Lower leg skin (tissue), 4 donors: Measurements from ENCODE around the gene SUPT4H1. TPM values are rescaled to one million over a fixed set of nuclear protein-coding genes. Genes with fewer than 3 reads are reported as not detected.
"Not testable (repeated sequence)": the region's sequence is repeated elsewhere in the genome, so short reads cannot be mapped to it uniquely, and the experiment has no call there.

Experiments used
- DNase-seq, 2 donors: peaks; one replicate each; pipeline ENCODE4 v3.0.0-alpha.2; 2019; ENCODE audit warnings: low spot score in 2 of 2
- H3K4me3 ChIP-seq: fragments of 200-600 bp; sonication (generic); 2 replicates; pipeline ENCODE4 v1.5.1; 2017; ENCODE audit warnings: mild to moderate bottlenecking, low read depth; ENCODE audit not compliant: poor library complexity, severe bottlenecking
- CTCF ChIP-seq, 3 donors: fragments of 450-650 bp; IDR thresholded peaks; one replicate each; pipeline ENCODE4 v1.5.1; 2016; ENCODE audit warnings: antibody characterized with exemption in 3 of 3, mild to moderate bottlenecking in 3 of 3, moderate library complexity in 2 of 3
- POLR2A ChIP-seq, 2 donors: fragments of 450-650 bp; IDR thresholded peaks; one replicate each; pipeline ENCODE4 v1.6.1; 2016 to 2017; ENCODE audit warnings: antibody characterized with exemption in 2 of 2, mild to moderate bottlenecking in 1 of 2, moderate library complexity in 1 of 2
- WGBS, 2 donors: methylation state at CpG; one replicate each; pipeline ENCODE4 v1.1.5; 2018; 5-methylcytosine and 5-hydroxymethylcytosine counted together
- intact Hi-C: fragments of 100-400 bp; cut with DNase I; formaldehyde crosslinking; loops from one replicate; pipeline ENCODE4 v1.15.0; 2023; ENCODE audit warnings: low total_unique reads
- total RNA-seq, 4 donors: library from RNA; depleted of rRNA; stranded (reverse); fragments of >200 nt; gene quantifications; one replicate each; pipeline ENCODE4 v1.1.0, GENCODE V29; 2016

SUPT4H1 gene
- total RNA-seq, 4 donors from 2014 or later = 49.5 to 89.7 (median 57.5) TPM

GRCh38 chr17:58345500-58345899, 6.5 kb downstream of the SUPT4H1 start:
- WGBS, 2 donors = 77 to 84% methylated on average over 4 of the region's 4 CpGs
- intact Hi-C loops = no loop called here
- DNase-seq = no peak
- H3K4me3 ChIP-seq = no peak overlapping the region
- TF ChIP-seq CTCF (IDR thresholded peaks at IDR 0.05) (no peak), POLR2A (IDR thresholded peaks at IDR 0.05) (no peak)

DNA sequence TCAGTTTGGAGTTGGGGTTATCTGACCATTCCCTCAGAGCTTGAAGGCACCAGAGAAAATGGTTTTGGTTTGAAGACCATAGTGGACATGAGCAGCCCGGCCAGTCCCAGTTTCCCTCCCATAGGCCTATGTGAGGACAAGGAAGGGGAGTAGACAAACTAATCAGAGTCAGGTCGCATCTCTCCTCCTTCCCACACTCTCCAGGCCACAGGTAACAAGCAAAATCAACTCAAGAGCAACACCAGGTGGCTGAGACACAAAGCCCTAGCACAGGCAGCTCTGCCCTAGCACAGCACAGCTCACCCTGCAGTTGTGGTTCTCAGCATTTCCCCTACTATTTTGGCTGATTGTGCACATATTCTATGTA, 7.2 kb downstream of the SUPT4H1 start:
- 56 to 64% methylated on average over 2 of the region's 2 CpGs for WGBS, 2 donors
- intact Hi-C loops = no loop called here
- TF ChIP-seq CTCF (IDR thresholded peaks at IDR 0.05) (no peak), POLR2A (IDR thresholded peaks at IDR 0.05) (no peak)
- no peak for DNase-seq
- no peak overlapping the region for H3K4me3 ChIP-seq

- DNase-seq = no peak
- TF ChIP-seq POLR2A (IDR thresholded peaks at IDR 0.05) (no peak), CTCF (IDR thresholded peaks at IDR 0.05) (no peak)
- WGBS, 2 donors = 37 to 39% methylated on average over 8 to 9 of the region's 9 CpGs
- intact Hi-C loops = no loop called here
- H3K4me3 ChIP-seq = no peak overlapping the region
These were observed 7.8 kb downstream of the SUPT4H1 start for GRCh38 chr17:58344047-58344790.

DNA sequence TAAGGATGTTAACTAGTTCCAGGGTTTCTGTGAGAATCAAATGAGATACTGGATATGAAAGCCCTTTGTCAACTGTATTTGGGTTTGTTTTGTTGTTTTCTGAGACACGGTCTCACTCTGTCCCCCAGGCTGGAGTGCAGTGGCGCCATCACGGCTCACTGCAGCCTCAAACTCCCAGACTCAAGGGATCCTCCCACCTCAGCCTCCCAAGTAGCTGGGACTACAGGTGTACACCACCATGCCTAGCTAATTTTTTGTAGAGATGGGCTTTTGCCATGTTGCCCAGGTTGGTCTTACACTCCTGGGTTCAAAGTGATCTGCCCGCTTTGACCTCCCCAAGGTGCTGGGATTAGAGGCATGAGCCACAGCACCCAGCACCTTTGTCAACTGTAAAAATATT, 8.9 kb downstream of the SUPT4H1 start:
- intact Hi-C loops = no loop called here
- no peak for DNase-seq
- WGBS, 2 donors = 86 to 92% methylated on average over 4 of the region's 4 CpGs

DNA sequence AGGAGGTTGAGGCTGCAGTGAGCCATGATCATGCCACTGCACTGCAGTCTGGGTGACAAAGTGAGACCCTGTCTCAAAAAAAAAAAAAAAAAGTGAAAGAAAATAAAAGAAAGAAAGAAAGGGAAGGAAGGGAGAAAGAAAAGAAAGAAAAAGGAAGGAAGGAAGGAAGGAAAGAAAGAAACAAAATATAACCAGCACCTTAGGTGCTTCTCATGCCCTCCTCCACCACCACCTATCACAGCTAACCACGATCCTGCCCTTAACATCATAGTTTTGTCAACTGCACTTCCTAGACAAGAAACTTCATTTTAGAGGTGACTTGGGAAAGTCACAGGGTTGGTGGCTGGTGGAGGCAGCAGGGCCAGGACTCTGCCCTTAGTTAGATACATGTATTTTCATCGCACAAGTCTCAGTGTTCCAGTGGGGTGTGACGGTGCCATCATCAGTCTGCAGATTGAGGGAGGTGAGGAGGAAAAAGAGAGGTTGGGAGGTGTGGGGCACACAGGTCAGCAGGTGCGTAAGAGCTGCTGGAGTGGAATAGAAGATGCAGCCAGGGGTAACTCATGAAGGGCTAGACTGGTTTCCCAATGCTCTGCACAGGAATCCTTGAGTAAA, 10.0 kb downstream of the SUPT4H1 start:
- TF ChIP-seq CTCF (IDR thresholded peaks at IDR 0.05) (no peak), POLR2A (IDR thresholded peaks at IDR 0.05) (no peak)
- WGBS, 2 donors = 78 to 86% methylated on average over 4 of the region's 4 CpGs
- no peak overlapping the region for H3K4me3 ChIP-seq
- intact Hi-C loops = no loop called here
- no peak for DNase-seq

More for the DNA sequence above, 8.9 kb downstream of the SUPT4H1 start:
- no peak overlapping the region for H3K4me3 ChIP-seq
- no peak for TF ChIP-seq POLR2A (IDR thresholded peaks at IDR 0.05)
- no peak for TF ChIP-seq CTCF (IDR thresholded peaks at IDR 0.05)

DNA sequence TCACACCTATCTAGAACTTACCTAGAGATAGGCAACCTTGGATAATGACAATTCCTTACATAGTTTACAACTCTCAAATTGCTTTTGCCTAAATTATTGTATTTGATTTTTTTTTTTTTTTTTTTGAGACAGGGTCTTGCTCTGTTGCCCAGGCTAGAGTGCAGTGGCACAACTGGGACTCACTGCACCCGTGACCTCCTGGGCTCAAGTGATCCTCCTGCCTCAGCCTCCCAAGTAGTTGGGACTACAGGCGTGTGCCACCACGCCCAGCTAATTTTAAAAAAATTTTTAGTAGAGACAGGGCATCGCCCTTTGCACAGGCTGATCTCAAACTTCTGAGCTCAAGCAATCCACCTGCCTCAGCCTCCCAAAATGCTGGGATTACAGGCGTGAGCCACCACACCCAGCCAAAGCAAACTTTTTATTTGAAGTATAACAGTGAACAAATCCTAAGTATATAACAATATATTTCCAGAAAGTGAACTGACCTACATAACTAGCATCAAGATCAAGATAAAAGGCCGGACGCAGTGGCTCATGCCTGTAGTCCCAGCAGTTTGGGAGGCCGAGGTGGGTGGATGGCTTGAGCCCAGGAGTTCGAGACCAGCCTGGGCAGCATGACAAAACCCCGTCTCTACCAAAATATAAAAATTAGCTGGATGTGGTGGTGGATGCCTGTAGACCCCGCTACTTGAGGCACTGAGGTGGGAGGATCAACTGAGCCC, 10.7 kb downstream of the SUPT4H1 start:
- 87 to 88% methylated on average over 11 of the region's 11 CpGs for WGBS, 2 donors
- H3K4me3 ChIP-seq, DNase-seq, intact Hi-C loops: not testable (repeated sequence)
